Erythroblast (primary cell): ENCODE data around the gene PPME1.

ENCODE experiments used
- GATA1 ChIP-seq: IDR thresholded peaks from 2 replicates; pipeline ENCODE4 v1.6.1; 2011; ENCODE audit warnings: low read depth, mild to moderate bottlenecking, control low read depth, low read length, moderate library complexity
- POLR2A ChIP-seq: IDR thresholded peaks from 2 replicates; pipeline ENCODE4 v1.6.1; 2011; ENCODE audit warnings: mild to moderate bottlenecking, low read length

GRCh38 chr11:74208507-74208906 is 37.4 kb downstream of the PPME1 start:
- TF ChIP-seq POLR2A (no peak), GATA1 (no peak)
